ENCODE measurements around the gene CDH10.

CDH10 gene

GRCh38 chr5:24644761-24645160 is at the start of gene CDH10:
Gene CDH10 (minus strand): TSS chr5:24644978. CDS start chr5:24593490, 51,488 bp downstream.
- no peak for DNase-seq

- DNase-seq, result no peak
Measured at GRCh38 chr5:24693609-24694008, 48.8 kb upstream of the CDH10 start.

GRCh38 chr5:24691074-24691473 is 46.3 kb upstream of the CDH10 start:
- no peak for DNase-seq

- no peak for DNase-seq
Measured at GRCh38 chr5:24681106-24681505, 36.3 kb upstream of the CDH10 start.

- no peak for DNase-seq
Measured at GRCh38 chr5:24668050-24668449, 23.3 kb upstream of the CDH10 start.

GRCh38 chr5:24649531-24649930 is 4.8 kb upstream of the CDH10 start:
- DNase-seq, result no peak

- DNase-seq, result no peak
Measured at GRCh38 chr5:24646915-24647314, 2.1 kb upstream of the CDH10 start.

GRCh38 chr5:24645483-24645882 is 705 bp upstream of the CDH10 start:
- DNase-seq, result no peak

- no peak for DNase-seq
Measured at GRCh38 chr5:24643880-24644279, 898 bp downstream of the CDH10 start.

GRCh38 chr5:24643156-24643555 is 1.6 kb downstream of the CDH10 start:
- no peak for DNase-seq

- peak; percentile 33 for DNase-seq
Measured at GRCh38 chr5:24642022-24642421, 2.8 kb downstream of the CDH10 start.

GRCh38 chr5:24635209-24635608 is 9.6 kb downstream of the CDH10 start:
- no peak for DNase-seq

- DNase-seq, result peak; percentile 34
Measured at GRCh38 chr5:24633715-24634325, 11.0 kb downstream of the CDH10 start.

GRCh38 chr5:24632353-24632752 is 12.4 kb downstream of the CDH10 start:
- no peak for DNase-seq

- no peak for DNase-seq
Measured at GRCh38 chr5:24630918-24631317, 13.9 kb downstream of the CDH10 start.

GRCh38 chr5:24629798-24630197 is 15.0 kb downstream of the CDH10 start:
- no peak for DNase-seq

- DNase-seq, result no peak
Measured at GRCh38 chr5:24624872-24625271, 19.9 kb downstream of the CDH10 start.

GRCh38 chr5:24623624-24624023 is 21.2 kb downstream of the CDH10 start:
- no peak for DNase-seq

- no peak for DNase-seq
Measured at GRCh38 chr5:24623031-24623430, 21.7 kb downstream of the CDH10 start.

- peak; percentile 48 for DNase-seq
Measured at GRCh38 chr5:24621792-24622191, 23.0 kb downstream of the CDH10 start.

- no peak for DNase-seq
Measured at GRCh38 chr5:24616566-24616965, 28.2 kb downstream of the CDH10 start.

- no peak for DNase-seq
Measured at GRCh38 chr5:24615159-24615558, 29.6 kb downstream of the CDH10 start.

GRCh38 chr5:24609706-24610105 is 35.1 kb downstream of the CDH10 start:
- no peak for DNase-seq

- no peak for DNase-seq
Measured at GRCh38 chr5:24606971-24607370, 37.8 kb downstream of the CDH10 start.

GRCh38 chr5:24602188-24602587 is 42.6 kb downstream of the CDH10 start:
- no peak for DNase-seq

- no peak for DNase-seq
Measured at GRCh38 chr5:24598956-24599355, 45.8 kb downstream of the CDH10 start.

All from RPMI8226 (cell line).